ENCODE data around the gene CSDE1.
"Not testable (repeated sequence)": the region's sequence is repeated elsewhere in the genome, so short reads cannot be mapped to it uniquely, and the experiment has no call there.

DNA sequence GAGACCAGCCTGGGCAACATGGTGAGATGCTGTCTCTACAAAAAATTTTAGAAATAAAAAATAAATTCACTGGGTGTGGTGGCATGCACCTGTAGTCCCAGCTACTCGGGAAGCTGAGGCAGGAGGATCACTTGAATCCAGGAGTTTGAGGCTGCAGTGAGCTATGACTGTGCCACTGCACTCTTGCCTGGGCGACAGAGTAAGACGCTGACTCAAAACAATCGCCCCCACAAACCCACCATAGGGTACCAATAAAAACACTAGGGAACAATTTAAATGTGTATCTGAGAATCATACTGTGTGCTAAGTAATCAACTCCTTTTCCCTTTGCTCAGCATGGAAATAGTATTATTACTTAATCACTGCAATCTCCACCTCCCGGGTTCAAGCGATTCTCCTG lies 4.1 kb downstream of the CSDE1 start:
- TF ChIP-seq, protein P1, sequence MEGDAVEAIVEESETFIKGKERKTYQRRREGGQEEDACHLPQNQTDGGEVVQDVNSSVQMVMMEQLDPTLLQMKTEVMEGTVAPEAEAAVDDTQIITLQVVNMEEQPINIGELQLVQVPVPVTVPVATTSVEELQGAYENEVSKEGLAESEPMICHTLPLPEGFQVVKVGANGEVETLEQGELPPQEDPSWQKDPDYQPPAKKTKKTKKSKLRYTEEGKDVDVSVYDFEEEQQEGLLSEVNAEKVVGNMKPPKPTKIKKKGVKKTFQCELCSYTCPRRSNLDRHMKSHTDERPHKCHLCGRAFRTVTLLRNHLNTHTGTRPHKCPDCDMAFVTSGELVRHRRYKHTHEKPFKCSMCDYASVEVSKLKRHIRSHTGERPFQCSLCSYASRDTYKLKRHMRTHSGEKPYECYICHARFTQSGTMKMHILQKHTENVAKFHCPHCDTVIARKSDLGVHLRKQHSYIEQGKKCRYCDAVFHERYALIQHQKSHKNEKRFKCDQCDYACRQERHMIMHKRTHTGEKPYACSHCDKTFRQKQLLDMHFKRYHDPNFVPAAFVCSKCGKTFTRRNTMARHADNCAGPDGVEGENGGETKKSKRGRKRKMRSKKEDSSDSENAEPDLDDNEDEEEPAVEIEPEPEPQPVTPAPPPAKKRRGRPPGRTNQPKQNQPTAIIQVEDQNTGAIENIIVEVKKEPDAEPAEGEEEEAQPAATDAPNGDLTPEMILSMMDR (IDR thresholded peaks at IDR 0.05) = not testable (repeated sequence)
- TF ChIP-seq POLR2A (IDR thresholded peaks at IDR 0.05) = not testable (repeated sequence)

Data from thyroid gland (tissue), 4 donors.